GM13976 (cell line): ENCODE data around the gene CIITA.

Experiments
- DNase-seq: peaks from one replicate; pipeline ENCODE4 v3.0.0; 2012; ENCODE audit warnings: low spot score
- CTCF ChIP-seq: IDR thresholded peaks from 2 replicates; pipeline ENCODE4 v1.5.1; 2012; ENCODE audit warnings: borderline replicate concordance, mild to moderate bottlenecking; ENCODE audit not compliant: insufficient read depth; ENCODE audit errors: extremely low read depth, missing control alignments, control extremely low read depth
- in situ Hi-C: fragments of 300-500 bp; cut with MboI; formaldehyde crosslinking; loops from one replicate; pipeline ENCODE4 v1.12.0; 2022; ENCODE audit warnings: low sequenced_read_pairs, mixed read lengths, inconsistent platforms; ENCODE audit not compliant: unreplicated experiment

The CIITA gene

GRCh38 chr16:10934325-10935107, 57.5 kb downstream of the CIITA start:
- no peak for DNase-seq
- no peak for TF ChIP-seq CTCF
- in situ Hi-C loops, result loop anchor here (10.0 kb wide), 1 partner anchor 410 kb away; no protein-coding TSS in a partner anchor

- TF ChIP-seq CTCF, result no peak
- in situ Hi-C loops, result loop anchor here (10.0 kb wide), 1 partner anchor 411 kb away; no protein-coding TSS in a partner anchor
- no peak for DNase-seq
These were observed 58.4 kb downstream of the CIITA start for GRCh38 chr16:10935226-10935915.

- in situ Hi-C loops, result loop anchor here (10.0 kb wide), 1 partner anchor 412 kb away; no protein-coding TSS in a partner anchor
- TF ChIP-seq CTCF, result no peak
- DNase-seq, result no peak
These were observed 59.4 kb downstream of the CIITA start for GRCh38 chr16:10936272-10936984.

GRCh38 chr16:10937068-10937859, 60.3 kb downstream of the CIITA start:
- TF ChIP-seq CTCF, result no peak
- no peak for DNase-seq
- in situ Hi-C loops, result loop anchor here (10.0 kb wide), 1 partner anchor 412 kb away; no protein-coding TSS in a partner anchor

GRCh38 chr16:10938321-10938720, 61.3 kb downstream of the CIITA start:
- in situ Hi-C loops, result loop anchor here (10.0 kb wide), 1 partner anchor 414 kb away; no protein-coding TSS in a partner anchor
- no peak for DNase-seq
- no peak for TF ChIP-seq CTCF
